Stimulated activated CD8-positive, alpha-beta memory T cell treated with anti-CD3 and anti-CD28 coated beads, Interleukin-7, amount 100 ng/mL, for 4 hours (primary cell): ENCODE results near the gene SLC27A5.
A peak's percentile ranks its signal among the peaks of the same experiment; 100 is the strongest.
"Not testable (repeated sequence)": the region's sequence is repeated elsewhere in the genome, so short reads cannot be mapped to it uniquely, and the experiment has no call there.

Source experiments
- DNase-seq, 2 donors: peaks; one replicate each; pipeline ENCODE4 v3.0.0-alpha.2; 2020; ENCODE audit warnings: low read depth in 2 of 2

Gene SLC27A5

DNA sequence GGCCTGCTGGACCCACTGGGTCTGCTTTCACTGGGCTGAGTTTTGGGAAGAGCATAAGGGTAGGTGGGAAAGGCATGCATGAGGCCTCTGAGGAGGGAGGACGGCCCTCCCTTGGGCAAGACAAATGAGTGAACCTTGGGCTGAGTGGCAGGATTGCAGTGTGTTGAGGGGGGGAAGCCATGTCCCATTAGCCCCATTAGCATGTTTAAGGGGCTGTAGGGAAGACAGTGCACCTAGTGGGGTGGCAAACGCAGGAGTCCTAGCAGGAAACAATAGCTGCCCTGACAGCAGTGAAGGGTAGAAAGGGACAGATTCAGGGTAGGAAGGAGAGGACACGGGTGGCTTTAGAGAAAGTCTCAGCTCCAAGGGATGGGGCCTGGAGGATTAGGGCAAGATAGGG lies 10.9 kb upstream of the SLC27A5 start:
- no peak for DNase-seq

DNA sequence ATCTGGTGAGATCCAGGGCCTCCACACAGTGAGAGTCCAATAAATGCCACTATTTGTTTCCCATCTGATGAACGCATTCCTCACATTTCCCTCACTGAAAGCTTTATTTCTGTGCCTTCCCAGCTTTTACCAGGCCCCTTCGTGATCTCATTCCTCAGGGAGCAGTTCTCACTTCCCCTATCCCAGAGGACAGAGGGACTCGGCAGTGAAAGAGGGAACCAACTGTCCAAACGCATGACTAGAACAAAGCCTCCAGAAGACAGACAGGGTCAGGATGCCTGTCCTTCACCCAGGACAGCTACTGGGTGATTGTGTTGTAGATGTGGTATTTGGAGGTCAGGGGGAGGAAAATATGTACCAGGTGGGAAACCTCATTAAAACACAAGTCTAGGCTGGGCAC lies 9.9 kb upstream of the SLC27A5 start:
- no peak for DNase-seq

DNA sequence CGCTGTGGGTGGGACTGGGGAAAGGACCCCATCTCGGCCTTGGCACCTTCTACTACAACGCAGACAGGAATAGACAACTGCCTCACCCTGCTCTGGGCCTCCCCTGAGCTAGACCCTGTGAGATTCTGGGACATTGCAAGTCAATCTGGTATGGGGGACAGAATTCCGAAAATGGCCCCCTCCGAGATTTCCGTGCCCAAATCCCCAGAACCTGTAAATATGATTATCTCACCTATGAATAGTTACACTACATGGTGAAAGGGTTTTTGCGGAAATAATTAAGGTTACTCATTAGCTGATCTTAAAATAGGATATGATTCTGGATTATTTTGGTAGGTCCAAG lies 8.4 kb upstream of the SLC27A5 start:
- no peak for DNase-seq

DNA sequence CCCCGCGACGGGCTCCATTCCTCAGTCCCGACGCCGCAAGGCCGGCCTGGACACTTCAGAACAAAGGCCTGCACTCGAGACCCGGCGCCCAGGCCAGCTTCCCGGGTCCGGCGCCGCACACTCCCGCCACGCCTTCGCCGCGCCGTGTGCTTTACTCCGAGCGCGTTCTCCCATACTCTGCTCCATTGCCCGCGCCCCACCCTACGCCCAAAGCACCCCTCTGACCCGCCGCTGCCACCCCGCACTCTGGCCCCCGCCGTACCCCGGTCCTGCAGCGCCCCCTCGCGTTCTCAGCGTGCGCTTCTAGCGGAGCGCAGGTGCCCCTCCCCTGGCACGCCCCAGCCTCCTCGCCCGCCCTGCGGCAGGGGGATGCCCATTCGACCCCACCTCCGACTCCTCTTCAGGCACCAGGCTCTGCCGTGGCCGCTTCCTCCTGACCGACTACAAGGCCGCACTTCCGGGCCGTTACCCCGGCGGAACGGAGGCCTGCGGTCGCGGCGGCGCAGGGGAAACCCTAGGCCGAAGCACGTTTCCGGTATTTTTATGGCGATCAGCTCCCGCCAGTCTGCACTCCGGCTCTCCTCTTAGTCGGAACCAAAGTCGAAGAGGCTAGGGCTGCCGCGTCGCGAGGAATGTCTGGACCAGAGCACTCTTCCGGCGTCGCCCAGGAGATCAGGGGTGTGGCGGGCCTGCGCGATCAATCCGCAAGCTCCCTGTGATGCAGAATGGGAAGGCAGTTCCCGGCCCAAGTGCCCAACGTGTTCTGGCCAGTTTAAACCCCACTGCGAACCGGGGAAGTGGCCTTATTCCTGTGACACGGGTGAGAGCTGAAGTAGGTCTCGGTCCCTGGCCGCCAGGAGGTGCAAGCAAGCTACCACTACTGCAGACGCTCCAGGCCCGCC lies 7.8 kb upstream of the SLC27A5 start, which contains the start of gene ZBTB45:
TSS of gene ZBTB45 (minus strand) at position 456 of the 902 bp plus-strand sequence. CDS start 2,137 bp downstream, outside the sequence.
- DNase-seq: peak; percentile 74 to 78

DNA sequence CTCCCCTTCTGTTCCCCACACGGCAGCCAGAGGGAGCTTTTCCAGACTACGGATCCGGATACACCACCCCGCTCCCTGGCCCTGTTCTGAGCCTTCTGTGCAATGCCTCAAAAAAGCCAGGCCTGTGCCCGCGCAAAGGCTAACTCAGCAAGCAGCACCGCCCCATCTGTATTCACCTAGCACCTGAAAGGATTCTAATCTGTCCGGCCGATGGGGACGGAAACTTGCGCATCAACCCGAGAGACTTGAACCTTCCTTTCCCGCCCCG lies 7.2 kb upstream of the SLC27A5 start:
- DNase-seq: peak; percentile 6 to 23

DNA sequence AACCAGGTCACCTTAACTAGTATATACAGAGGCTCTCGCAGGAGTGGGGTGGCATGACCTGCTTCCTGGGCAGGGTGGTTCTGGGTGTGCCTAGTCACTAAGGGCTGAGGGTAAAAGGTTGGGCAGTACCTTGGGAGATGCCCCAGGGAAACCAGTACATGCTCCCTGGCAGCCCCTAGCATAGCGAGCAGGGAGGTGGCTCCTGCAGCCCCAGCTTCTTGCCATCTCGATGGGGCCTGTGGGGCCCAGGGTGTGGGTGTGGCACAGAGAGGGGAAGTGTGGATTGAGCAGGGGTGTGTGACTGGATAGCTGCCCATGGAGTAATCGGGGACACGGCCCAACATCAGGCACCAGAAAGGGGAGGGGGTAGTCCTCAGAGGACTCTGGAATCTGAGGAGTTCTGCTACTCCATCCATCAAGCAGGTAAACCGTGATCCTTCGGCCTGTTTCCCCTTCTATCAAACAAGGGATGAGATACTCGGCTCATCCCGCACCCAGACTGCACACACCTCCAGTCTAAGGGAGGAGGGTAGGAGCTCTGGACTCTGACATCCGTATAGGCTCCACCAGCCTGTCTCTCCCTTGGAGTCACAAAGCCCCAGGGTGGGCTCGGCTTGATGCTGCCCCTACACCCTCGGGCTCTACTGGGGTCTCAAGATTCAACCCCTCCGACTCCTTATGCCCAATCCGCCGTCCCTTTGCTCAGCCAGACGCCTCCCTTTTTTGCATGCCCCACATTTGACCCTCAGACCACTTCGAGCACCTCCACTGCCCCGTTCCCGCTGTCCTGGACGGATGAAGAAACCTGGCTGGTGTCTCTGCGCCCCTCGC lies 6.7 kb upstream of the SLC27A5 start:
- DNase-seq: no peak

DNA sequence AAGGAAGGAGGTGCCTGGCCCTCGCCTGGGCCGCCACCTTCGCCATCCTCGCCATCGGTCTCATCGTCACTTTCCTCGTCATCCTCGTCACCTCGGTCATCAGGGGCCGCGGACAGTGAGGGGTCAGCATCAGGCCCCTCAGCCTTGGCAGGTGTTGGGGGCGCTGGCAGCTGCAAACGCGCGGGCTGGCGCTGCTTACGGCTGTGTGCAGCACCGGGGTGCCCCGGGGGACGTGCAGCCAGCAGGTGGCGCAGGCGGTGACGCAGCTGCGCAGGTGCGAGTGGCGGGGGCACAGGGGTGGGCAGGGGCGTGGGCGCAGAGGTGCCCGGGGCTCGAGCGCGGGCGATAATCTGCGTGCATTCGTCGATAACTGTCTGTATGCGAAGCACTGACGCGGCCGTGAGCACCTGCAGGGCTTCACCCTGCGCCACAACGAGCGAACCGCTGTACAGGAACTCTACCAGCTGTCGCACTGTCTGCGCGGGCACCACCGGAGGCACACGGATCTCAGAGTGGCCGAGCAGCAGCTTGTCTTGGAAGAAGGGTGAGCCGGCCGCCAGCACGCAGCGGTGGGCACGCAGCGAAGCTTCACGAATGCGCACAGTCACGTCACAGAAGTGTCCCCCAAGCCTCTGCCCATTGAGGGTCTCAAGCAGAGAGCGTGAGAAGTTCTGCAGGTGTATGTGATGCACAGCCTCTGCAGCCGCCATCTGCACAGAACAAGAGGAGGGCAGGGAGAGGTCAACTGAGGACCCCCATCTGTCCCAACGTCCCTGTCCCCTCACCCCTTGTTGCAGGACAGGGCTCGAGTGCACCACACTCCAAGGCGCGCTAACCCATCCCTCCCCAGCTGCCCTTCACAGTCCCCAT lies 5.4 kb upstream of the SLC27A5 start:
- no peak for DNase-seq

DNA sequence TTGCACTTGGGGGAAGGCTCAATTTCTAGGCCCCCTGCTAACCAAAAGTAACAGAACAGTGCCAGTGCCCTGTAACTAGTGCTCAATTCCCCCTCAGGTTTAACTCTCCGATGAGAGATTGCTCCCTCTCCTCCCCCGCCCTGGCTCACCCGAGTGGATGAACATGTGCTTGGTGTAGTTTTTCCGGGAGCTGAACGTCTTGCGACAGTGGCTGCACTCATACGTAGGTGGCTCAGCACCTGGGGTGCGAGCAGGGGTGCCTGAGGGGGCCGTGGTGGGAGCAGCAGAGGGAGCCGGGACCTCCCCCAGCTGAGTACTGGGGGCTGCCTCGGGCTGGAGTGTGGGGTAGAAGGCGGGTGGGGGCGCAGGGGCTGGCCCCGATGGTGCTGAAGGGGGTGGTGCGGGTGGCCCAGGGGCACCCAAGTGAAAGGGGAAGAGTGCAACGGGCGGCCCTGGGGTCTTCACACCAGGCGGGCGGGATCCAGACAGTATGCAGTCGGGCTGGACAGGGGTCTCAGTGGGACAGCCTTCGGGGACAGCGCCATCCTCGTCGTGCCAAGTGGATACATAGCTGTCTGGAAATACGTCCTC lies 4.5 kb upstream of the SLC27A5 start:
- no peak for DNase-seq

DNA sequence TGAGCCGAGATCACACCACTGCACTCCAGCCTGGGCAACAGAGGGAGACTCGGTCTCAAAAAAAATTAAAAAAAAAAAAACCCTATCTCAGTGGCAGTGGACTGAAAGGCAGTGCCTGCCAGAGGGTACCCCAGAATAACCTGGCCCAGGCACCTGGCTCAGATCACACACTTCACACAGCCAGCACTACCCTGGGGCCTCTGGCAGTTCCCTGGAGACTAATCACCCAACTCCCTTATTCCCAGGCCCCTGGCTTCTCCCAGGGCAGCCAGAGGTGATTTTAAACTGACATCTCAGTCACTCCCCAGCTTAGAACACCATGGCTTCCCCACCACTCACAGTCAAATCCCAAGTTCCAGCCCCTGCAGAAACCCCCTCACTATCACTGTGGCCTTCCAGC lies 3.5 kb upstream of the SLC27A5 start:
- DNase-seq: no peak

DNA sequence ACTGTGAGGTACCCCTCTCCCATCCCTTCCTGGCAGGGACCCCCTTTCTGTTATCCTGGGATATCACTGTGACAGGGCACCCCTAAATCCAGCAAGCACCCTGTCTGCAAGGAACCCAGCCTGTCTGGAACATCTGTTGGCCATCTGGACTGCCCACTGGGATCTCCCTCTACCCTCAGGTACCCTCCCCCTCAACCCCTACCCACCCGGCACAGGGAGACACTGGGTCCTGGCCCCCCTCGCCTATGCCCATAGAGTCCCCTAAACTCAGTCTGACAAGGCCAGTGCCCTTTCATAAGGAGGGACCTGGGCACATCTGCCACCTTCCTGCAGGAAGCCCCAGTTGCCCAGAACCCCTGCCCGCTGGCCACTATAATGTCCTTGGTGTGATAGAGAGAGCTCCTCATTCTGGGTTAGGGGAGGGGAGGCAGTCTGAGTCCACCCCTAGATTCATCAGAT lies 2.8 kb upstream of the SLC27A5 start:
- DNase-seq: no peak

DNA sequence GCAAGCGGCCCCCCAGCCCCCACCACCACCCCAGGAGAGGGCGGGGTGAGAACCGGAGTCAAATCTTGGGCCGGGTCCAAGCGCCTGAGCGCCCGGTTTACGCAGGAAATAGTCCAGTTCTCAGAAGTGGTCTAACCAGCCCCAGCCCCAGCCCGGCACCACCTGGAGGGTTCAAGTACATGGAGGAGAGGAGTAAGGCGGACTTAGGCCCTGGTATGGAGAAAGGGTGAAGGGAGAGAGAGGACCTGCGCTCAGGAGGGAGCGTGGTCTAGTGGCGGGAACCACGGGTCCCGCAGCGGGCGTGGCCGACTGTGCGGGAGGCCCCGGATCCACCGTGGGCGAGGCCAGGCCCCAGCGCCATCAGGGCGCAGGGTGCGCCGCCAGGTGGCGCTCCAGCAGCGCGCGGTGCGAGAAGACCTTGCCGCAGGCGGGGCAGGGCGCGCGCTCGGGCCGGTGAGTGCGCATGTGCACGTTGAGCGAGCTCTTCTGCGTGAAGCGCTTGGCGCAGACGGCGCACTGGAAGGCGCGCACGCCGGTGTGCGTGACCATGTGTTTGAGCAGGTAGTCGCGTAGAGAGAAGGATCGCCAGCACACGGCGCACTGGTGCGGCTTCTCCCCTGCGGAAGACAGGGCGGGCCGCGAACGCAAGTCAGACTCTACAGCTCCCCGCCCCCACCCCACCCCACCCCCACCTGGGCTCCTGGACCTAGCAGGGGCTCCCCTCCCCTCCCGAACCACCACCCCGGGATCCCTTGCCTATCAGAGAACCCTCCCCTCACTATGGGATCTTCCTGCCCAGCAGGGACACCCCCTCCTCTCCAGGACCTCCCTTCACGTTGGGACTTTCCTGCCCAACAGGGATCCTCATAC lies 2.1 kb upstream of the SLC27A5 start:
- DNase-seq: peak; percentile 82 to 91

DNA sequence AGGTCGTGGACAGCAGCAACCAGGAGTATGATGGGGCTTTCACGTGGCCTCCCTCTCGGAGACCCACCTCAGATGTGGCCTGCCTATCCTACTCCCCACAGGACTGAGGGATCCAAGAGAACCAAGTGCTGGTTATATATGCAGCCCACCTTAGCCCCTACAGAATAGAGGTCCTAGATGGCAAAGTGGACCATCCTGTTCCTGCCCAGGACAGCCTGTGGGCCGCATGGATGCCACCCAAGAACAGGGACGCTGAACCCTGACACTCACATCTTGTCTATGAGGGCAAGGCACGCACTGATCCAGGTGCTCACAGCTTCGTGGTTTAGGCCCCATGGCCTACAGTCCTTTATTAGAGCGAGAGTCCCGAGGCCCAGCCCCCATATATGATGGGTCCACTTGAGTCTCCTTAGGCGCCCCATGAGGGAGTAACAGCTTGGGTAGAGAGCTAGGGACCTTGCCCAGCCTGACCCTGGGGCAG lies 1.5 kb upstream of the SLC27A5 start:
- DNase-seq: no peak

DNA sequence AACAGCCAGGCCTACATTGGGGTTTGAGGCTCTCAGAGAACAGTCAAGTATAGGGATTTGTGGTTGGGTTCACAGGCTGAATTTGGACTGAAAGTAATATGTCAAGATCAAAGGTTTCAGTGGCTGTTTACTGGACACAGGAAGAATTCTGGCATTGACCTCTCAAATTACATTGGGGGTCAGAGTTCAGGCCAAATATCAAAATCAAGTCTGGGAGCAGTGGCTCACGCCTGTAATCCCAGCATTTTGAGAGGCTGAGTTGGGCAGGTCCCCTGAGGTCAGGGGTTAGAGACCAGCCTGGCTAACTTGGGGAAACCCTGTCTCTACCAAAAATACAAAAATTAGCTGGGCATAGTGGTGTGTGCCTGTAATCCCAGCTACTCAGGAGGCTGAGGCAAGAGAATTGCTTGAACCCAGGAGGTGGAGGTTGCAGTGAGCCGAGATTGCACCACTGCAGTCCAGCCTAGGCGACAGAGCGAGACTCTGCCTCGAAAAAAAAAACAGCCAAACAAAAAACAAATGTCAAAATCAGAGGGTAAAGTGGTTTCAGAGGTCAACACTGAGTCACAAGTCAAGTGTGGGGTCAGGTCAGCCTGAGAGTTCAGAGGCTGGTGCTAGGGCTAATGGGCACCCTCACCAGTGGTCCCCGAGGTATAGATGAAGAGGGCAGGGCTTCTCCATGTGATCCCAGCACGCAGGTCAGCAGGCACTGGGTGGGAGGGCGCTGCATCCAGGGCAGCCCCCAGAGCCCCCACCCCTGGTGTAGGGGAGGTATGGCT lies 1.5 kb downstream of the SLC27A5 start:
- no peak for DNase-seq

DNA sequence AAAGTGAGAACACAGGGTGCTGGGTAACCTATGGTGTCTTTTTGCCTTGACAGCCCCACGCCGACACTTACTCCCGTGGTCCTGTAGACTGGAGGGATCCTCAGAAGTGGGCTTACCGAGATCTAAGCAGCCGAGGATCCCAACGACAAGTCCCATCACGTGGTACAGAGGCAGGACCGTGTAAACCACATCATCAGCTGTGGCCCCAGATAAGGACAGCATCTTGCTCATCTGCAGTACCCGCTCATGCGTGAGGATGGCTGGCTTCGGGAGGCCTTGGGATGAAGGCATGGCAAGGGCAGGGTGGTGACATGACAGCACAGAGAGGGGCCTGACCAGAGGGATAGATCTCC lies 2.1 kb downstream of the SLC27A5 start:
- no peak for DNase-seq

DNA sequence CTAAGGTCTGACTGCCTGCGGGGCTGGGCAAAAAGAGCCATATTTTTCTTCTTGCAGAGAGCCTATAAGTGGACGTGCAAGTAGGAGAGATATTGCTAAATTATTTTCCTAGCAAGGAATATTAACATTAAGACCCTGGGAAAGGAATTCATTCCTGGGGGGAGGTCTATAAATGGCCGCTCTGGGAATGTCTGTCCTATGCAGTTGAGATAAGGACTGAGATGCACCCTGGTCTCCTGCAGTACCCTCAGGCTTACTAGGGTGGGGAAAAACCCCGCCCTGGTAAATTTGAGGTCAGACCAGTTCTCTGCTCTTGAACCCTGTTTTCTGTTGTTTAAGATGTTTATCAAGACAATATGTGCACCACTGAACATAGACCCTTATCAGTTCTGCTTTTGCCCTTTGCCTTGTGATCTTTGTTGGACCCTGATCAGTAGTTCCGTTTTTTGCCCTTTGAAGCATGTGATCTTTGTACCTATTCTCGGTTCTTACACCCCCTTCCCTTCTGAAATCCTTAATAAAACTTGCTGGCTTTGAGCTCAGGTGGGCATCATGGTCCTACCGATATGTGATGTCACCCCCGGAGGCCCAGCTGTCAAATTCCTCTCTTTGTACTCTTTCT lies 4.1 kb downstream of the SLC27A5 start:
- not testable (repeated sequence) for DNase-seq

DNA sequence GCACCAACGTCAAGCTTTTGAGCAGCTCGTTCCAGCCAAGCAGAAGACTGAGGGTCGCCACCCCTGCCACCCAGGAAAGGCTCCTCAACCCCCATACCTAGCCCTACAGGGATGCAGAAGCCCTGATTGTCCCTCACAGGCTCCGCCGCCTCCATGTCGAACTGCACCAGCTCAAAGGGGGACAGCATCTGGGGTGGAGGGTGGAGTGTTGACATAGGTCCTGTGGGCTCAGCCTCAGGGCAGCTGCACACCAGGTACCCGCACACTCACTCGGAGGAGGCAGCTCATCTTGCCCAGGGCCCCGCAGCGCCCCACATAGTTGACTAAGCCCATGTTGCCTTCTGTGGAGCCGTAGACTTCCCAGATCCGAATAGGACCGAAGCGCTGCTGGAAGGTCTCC lies 11.6 kb downstream of the SLC27A5 start:
- no peak for DNase-seq

DNA sequence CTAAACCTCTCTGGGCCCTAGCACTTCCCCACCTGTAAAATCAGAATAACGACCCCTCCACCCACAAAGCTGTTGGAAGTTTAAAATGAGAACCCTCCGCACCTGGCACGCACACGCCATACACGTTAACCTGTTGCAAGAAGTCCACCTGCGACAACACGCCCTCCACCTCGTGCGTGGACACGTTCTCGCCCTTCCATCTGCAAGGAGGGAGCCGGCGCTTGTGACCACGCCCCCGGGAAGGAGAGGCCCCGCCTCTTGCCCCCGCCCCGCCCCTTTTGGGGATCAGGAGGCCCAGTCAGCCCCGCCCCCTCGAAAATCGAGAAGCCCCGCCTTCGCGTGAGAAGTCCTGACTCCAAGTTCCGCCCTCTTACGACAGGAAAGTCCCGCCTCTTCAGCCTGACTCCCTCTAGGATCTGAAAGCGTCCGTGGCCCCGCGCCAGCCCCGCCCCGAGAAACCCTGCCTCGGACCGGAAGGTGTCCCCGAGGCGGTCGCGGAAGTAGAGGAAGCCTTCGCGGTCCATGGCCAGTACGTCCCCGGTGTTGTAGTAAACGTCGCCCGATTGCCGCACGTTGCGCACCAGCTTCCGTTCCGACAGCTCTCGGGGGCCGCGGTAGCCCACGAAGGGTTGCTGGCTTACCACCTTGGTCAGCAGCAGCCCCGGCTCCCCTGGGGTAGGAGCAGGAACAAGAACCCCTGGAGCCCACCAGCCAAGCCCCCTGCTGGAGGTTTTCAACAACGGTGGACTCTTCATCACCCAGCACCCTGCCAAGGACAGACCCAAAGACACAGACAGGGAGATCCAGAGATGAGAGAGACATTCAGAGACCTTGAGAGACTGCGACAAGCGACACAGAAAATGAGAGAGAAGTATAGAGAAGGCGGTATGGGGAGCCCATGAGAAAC lies 12.5 kb downstream of the SLC27A5 start:
- peak; percentile 91 to 94 for DNase-seq

DNA sequence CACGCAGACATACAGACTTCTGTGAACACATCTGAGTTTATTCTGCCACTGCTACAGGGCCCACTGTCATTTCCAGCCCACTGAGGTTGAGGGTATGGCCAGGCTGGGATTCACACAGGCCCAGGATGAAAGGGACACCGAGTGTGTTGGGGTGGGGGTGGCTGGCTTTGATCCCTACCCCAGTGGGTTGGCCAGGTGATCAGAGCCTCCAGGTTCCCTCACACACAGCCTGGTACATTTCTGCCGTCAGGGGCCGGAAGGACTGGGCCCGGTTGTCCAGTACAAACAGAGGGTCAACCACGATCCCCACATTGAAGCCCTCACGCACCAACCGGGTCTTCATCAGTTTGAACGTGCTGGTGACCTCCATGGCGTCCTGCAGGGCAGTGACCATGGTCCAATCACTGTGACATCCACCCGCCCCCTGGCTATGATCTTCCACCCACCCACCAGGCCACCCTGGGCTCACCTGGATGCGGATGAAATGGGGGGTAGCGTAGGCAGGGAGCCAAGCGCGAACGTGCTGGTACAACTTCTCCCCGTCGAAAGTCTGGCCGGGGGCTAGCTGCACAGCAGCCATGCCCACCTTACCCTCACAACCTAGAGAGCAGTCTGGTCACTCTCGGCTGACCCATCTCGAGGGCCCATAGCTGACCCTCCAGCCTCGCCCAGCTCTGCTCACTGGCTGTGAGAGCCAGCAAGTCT lies 13.3 kb downstream of the SLC27A5 start:
- no peak for DNase-seq
